HCT116 (cell line): ENCODE results near the gene CFAP99. TPM values are rescaled to one million over a fixed set of nuclear protein-coding genes. Genes with fewer than 3 reads are reported as not detected.
A peak's percentile ranks its signal among the peaks of the same experiment; 100 is the strongest.

Experiments
- ATAC-seq: fragments of 200-7000 bp; cut with Tn5 transposase; 2 replicates; pipeline ENCODE4 v1.9.1; 2020; ENCODE audit warnings: mild to moderate bottlenecking, moderate library complexity
- BruUV-seq: library from RNA; stranded (reverse); fragments of 400-500 nt; replicated peaks from 2 replicates; lab custom pipeline; 2021; lab: Mats Ljungman, UMichigan
- CTCF ChIA-PET: fragments of 300-600 bp; sonication (Branson Sonifier 250); formaldehyde crosslinking; loops from one replicate; lab custom pipeline; 2021; ENCODE audit warnings: antibody characterized with exemption; lab: Charles Lee
- POLR2A ChIA-PET: fragments of 300-600, 350-600 bp; sonication (Branson Sonifier 250); formaldehyde crosslinking; loops from one replicate; lab custom pipeline; 2021; ENCODE audit warnings: antibody characterized with exemption; lab: Charles Lee
- RAD21 ChIA-PET, 2 experiments: fragments of 300-600 bp; sonication (Branson Sonifier 250); formaldehyde crosslinking; loops; one replicate each; lab custom pipeline; 2023; ENCODE audit warnings: low total read pairs in 2 of 2; ENCODE audit not compliant: uncharacterized antibody in 2 of 2, unreplicated experiment in 2 of 2, low non-redundant PET in 1 of 2; lab: Charles Lee
- DNase-seq: peaks from one replicate; pipeline ENCODE4 v3.0.0-alpha.2; 2010; ENCODE audit warnings: low read depth, low spot score
- H2AFZ ChIP-seq: fragments of 200-600 bp; shearing (Covaris generic), sonication (generic); 2 replicates; pipeline ENCODE4 v1.6.1; 2017; ENCODE audit warnings: low read depth, mixed run types, mixed read lengths, antibody characterized with exemption, low read length; ENCODE audit not compliant: poor library complexity, severe bottlenecking
- H3K27ac ChIP-seq: 2 replicates; pipeline ENCODE4 v1.5.1; 2012; ENCODE audit warnings: low read depth, low read length
- H3K27me3 ChIP-seq: fragments of 200-600 bp; sonication (generic); 2 replicates; pipeline ENCODE4 v1.6.1; 2016; ENCODE audit warnings: mixed run types, low read length, mixed read lengths; ENCODE audit not compliant: insufficient read depth
- H3K36me3 ChIP-seq, 2 experiments: fragments of 200-500 bp in 1 of 2; fragments of 200-600 bp in 1 of 2; sonication (Bioruptor generic) in 1 of 2; sonication (generic) in 1 of 2; 2 replicates each; pipeline versions ENCODE4 v1.5.1 to v1.6.1; 2014 to 2016; ENCODE audit warnings: low read length in 2 of 2, inconsistent platforms in 1 of 2, mixed read lengths in 1 of 2, mixed run types in 1 of 2; ENCODE audit not compliant: insufficient read depth in 2 of 2, control insufficient read depth in 1 of 2
- H3K4me1 ChIP-seq, 2 experiments: fragments of 200-600 bp in 1 of 2; sonication (generic) in 1 of 2; 2 replicates each; pipeline versions ENCODE4 v1.5.1 to v1.6.1; 2012 to 2017; ENCODE audit warnings: low read length in 2 of 2, inconsistent platforms in 1 of 2, mild to moderate bottlenecking in 1 of 2, mixed read lengths in 1 of 2, mixed run types in 1 of 2, moderate library complexity in 1 of 2; ENCODE audit not compliant: insufficient read depth in 2 of 2, control insufficient read depth in 1 of 2
- H3K4me2 ChIP-seq: fragments of 200-600 bp; sonication (generic); 2 replicates; pipeline ENCODE4 v1.6.1; 2017; ENCODE audit warnings: mixed run types, low read length, mixed read lengths
- H3K4me3 ChIP-seq, 2 experiments: fragments of 200-600 bp in 1 of 2; sonication (generic) in 1 of 2; replicated peaks in 1 of 2; 2 replicates each; pipeline ENCODE4 v1.5.1; 2011 to 2016; ENCODE audit warnings: low read length in 2 of 2, control low read depth in 1 of 2, low read depth in 1 of 2, mild to moderate bottlenecking in 1 of 2, mixed read lengths in 1 of 2, mixed run types in 1 of 2
- H3K79me2 ChIP-seq: fragments of 200-600 bp; sonication (generic); 2 replicates; pipeline ENCODE4 v1.6.1; 2017; ENCODE audit warnings: mild to moderate bottlenecking, mixed run types, low read length, moderate library complexity, mixed read lengths; ENCODE audit not compliant: insufficient read depth
- H3K9ac ChIP-seq: fragments of 200-600 bp; sonication (generic); 2 replicates; pipeline ENCODE4 v1.6.1; 2016; ENCODE audit warnings: low read length, mixed read lengths
- H3K9me2 ChIP-seq: fragments of 200-600 bp; sonication (generic), shearing (Covaris generic); 2 replicates; pipeline ENCODE4 v1.6.1; 2017; ENCODE audit warnings: mixed run types, mild to moderate bottlenecking, moderate library complexity; ENCODE audit not compliant: insufficient read depth
- H3K9me3 ChIP-seq, 2 experiments: fragments of 200-500 bp in 1 of 2; fragments of 200-600 bp in 1 of 2; sonication (Bioruptor generic) in 1 of 2; sonication (generic) in 1 of 2; 2 replicates each; pipeline ENCODE4 v1.6.1; 2014 to 2017; ENCODE audit warnings: low read length in 2 of 2, mixed read lengths in 2 of 2, inconsistent platforms in 1 of 2, low read depth in 1 of 2, mild to moderate bottlenecking in 1 of 2, mixed run types in 1 of 2, moderate library complexity in 1 of 2; ENCODE audit not compliant: control insufficient read depth in 1 of 2, insufficient read depth in 1 of 2
- H4K20me1 ChIP-seq: fragments of 200-600 bp; sonication (generic), shearing (Covaris generic); 2 replicates; pipeline ENCODE4 v1.6.1; 2017; ENCODE audit warnings: mixed run types, mild to moderate bottlenecking, moderate library complexity; ENCODE audit not compliant: insufficient read depth
- CBX3 ChIP-seq: IDR thresholded peaks from 2 replicates; pipeline ENCODE4 v1.6.1; 2012; ENCODE audit warnings: low read depth
- EGR1 ChIP-seq: IDR thresholded peaks from 2 replicates; pipeline ENCODE4 v1.6.1; 2012; ENCODE audit warnings: low read depth
- ELF1 ChIP-seq: IDR thresholded peaks from 2 replicates; pipeline ENCODE4 v1.6.1; 2012; ENCODE audit warnings: low read depth, borderline replicate concordance
- JUND ChIP-seq: IDR thresholded peaks from 2 replicates; pipeline ENCODE4 v1.6.1; 2012
- POLR2A ChIP-seq: IDR thresholded peaks from 2 replicates; pipeline ENCODE4 v1.7.0; 2011; ENCODE audit warnings: borderline replicate concordance; ENCODE audit not compliant: insufficient read depth, insufficient read length; ENCODE audit errors: extremely low read depth
- POLR2AphosphoS5 ChIP-seq: IDR thresholded peaks from 2 replicates; pipeline ENCODE4 v1.6.1; 2011; ENCODE audit warnings: mild to moderate bottlenecking, low read depth, low read length, moderate library complexity
- SIN3A ChIP-seq: IDR thresholded peaks from 2 replicates; pipeline ENCODE4 v1.6.1; 2012; ENCODE audit warnings: low read depth
- SP1 ChIP-seq: IDR thresholded peaks from 2 replicates; pipeline ENCODE4 v1.6.1; 2012; ENCODE audit warnings: low read depth
- SRF ChIP-seq: IDR thresholded peaks from 2 replicates; pipeline ENCODE4 v1.6.1; 2012; ENCODE audit warnings: low read depth
- TCF7L2 ChIP-seq: IDR thresholded peaks from 2 replicates; pipeline ENCODE4 v1.7.0; 2011; ENCODE audit warnings: borderline replicate concordance, inconsistent platforms; ENCODE audit not compliant: insufficient read depth, insufficient read length; ENCODE audit errors: extremely low read depth
- YY1 ChIP-seq: IDR thresholded peaks from 2 replicates; pipeline ENCODE4 v1.6.1; 2011; ENCODE audit warnings: low read length, low read depth, moderate library complexity, mild to moderate bottlenecking; ENCODE audit not compliant: insufficient replicate concordance; ENCODE audit errors: extremely low read depth
- ZBTB33 ChIP-seq: IDR thresholded peaks from 2 replicates; pipeline ENCODE4 v1.6.1; 2011; ENCODE audit warnings: mild to moderate bottlenecking, low read length, moderate library complexity; ENCODE audit not compliant: insufficient replicate concordance; ENCODE audit errors: extremely low read depth
- ZFX ChIP-seq: fragments of 450-650 bp; IDR thresholded peaks from 2 replicates; pipeline ENCODE4 v1.6.1; 2017
- ZNF274 ChIP-seq: fragments of 200-500 bp; sonication (Bioruptor generic); IDR thresholded peaks from 2 replicates; pipeline ENCODE4 v1.6.1; 2014; ENCODE audit warnings: mild to moderate bottlenecking, low read depth, low read length, inconsistent platforms
- intact Hi-C: fragments of 100-400 bp; cut with micrococcal nuclease; formaldehyde crosslinking; loops from 2 replicates; pipeline ENCODE4 v1.10.0; 2022
- total RNA-seq: library from RNA; stranded (reverse); gene quantifications from one replicate; pipeline ENCODE4 v1.2.1, GENCODE V29; 2021; ENCODE audit not compliant: unreplicated experiment
- TF ChIP-seq, protein P1 (sequence below): IDR thresholded peaks from 2 replicates; pipeline ENCODE4 v1.6.1; 2012

The CFAP99 gene
- total RNA-seq, 1 experiment from 2014 or later, result 0.42 TPM

DNA sequence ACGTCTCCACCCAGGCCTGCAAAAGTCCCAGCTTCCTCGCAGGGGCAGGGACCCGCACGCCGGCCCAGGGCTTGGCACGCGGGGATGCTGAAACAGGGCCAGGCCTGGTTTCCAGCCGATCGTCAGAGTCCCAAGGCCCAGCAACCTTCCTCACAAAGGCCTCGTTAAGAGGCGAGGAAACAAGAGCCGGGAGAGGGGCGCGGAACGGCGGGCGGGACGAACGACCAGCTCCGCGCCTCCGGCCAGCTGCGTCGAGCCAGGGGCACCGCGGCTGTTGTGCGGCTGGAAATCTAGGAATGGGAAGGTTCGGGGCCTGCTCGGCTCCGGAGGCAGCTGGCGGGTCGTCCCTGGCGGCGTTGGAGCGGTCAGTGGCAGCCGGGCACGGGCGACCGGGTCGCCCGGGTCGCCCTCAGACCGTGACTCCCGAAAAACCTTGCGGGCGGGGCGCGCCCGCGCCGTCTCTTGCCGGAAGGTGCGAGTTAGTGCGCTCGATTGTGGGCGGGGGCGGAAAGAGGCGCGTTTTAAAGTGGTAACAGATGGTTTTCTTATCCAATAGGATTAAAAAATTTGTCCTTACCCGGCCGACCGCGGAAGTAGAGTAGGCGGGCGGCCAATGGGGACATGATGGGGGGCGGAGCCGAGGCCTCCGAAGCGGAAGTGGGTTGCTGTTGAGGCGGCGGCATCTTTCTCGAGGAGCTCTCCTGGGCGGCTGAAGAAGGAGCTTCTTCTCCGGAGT lies 49.9 kb downstream of the CFAP99 start, which contains the start of gene RNF4:
Gene RNF4, plus strand, starts transcription at position 651 of the 736 bp plus-strand sequence. CDS start 21,388 bp downstream, outside the sequence.
- peak; percentile 89 for ATAC-seq

GRCh38 chr4:2469192-2469984 lies 50.6 kb downstream of the CFAP99 start:
- Histone ChIP-seq H3K4me3 (peak overlapping the region; percentile 80 to 94), H3K27ac (peak overlapping the region; percentile 92), H2AFZ (no peak overlapping the region), H3K9me2 (no peaks in the 10 kb centered on the region), H3K9ac (peak overlapping the region; percentile 99), H3K79me2 (peaks cover 68% of the 10 kb centered on the region), H3K4me1 (peaks cover 3 to 23% of the 10 kb centered on the region in 2 experiments; a peak in 3 of 4 replicates), H4K20me1 (peaks cover 9% of the 10 kb centered on the region; the same call in 1 of the 2 replicates), H3K9me3 (no peaks in the 10 kb centered on the region), H3K4me2 (peak overlapping the region; percentile 99)
- ATAC-seq, result peak; percentile 46
- no TSS peak for BruUV-seq
- ChIA-PET POLR2A (interaction anchor here (0.7 to 1.4 kb wide), 2 partner anchors 21 to 207 kb away, joined by 3 read pairs; partner anchors contain the start of gene MXD4), RAD21 (no interaction called here)
- intact Hi-C loops, result loop anchor here (5.0 kb wide), 1 partner anchor 68 kb away; the partner anchor contains the start of gene FAM193A
- no peak for DNase-seq
- no peak for TF ChIP-seq POLR2A
- TF ChIP-seq SP1, result no peak
- peak; percentile 92 for TF ChIP-seq ZFX
- TF ChIP-seq EGR1, result no peak
- no peak for TF ChIP-seq SRF
- TF ChIP-seq ZBTB33, result no peak
- peak; percentile 46 for TF ChIP-seq TCF7L2
- TF ChIP-seq CBX3, result no peak
- TF ChIP-seq, protein P1, sequence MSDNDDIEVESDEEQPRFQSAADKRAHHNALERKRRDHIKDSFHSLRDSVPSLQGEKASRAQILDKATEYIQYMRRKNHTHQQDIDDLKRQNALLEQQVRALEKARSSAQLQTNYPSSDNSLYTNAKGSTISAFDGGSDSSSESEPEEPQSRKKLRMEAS, result no peak
- no peak for TF ChIP-seq JUND
- TF ChIP-seq SIN3A, result no peak
- no peak for TF ChIP-seq ZNF274
- TF ChIP-seq ELF1, result no peak
- TF ChIP-seq POLR2AphosphoS5, result no peak
- TF ChIP-seq, all 23 proteins: peak for 2
- H3K36me3 ChIP-seq, result peaks cover 7 to 21% of the 10 kb centered on the region in 2 experiments; a peak in 3 of 4 replicates
- H3K27me3 ChIP-seq, result no peaks in the 10 kb centered on the region
- CTCF ChIA-PET, result interaction anchor here (1.7 to 2.0 kb wide), 2 partner anchors 28 to 249 kb away, joined by 5 to 9 read pairs; no protein-coding TSS in a partner anchor

More for the DNA sequence above, 49.9 kb downstream of the CFAP99 start, which contains the start of gene RNF4:
- Histone ChIP-seq H3K9ac (peak within 1 kb of the TSS; percentile 99), H3K27me3 (no peaks in the 10 kb centered on the region), H3K79me2 (peaks cover 60% of the 10 kb centered on the region), H3K36me3 (peaks cover 7 to 18% of the 10 kb centered on the region in 2 experiments; a peak in 3 of 4 replicates), H3K4me1 (peaks cover 3 to 23% of the 10 kb centered on the region in 2 experiments; a peak in 3 of 4 replicates), H3K9me2 (no peaks in the 10 kb centered on the region), H4K20me1 (peaks cover 9% of the 10 kb centered on the region; the same call in 1 of the 2 replicates), H3K27ac (peak within 1 kb of the TSS; percentile 92), H3K4me2 (peak within 1 kb of the TSS; percentile 99), H3K9me3 (no peaks in the 10 kb centered on the region), H2AFZ (no peak within 1 kb of the TSS), H3K4me3 (peak within 1 kb of the TSS; percentile 80 to 94)
- RAD21 ChIA-PET, result no interaction called here
- POLR2A ChIA-PET, result interaction anchor here (0.7 to 1.4 kb wide), 2 partner anchors 22 to 206 kb away, joined by 3 read pairs; partner anchors contain the start of gene MXD4
- peak; percentile 85 for TF ChIP-seq POLR2AphosphoS5
- peak; percentile 49 for TF ChIP-seq YY1
- no peak for TF ChIP-seq ZNF274
- peak; percentile 59 for TF ChIP-seq POLR2A
- peak; percentile 91 for DNase-seq
- CTCF ChIA-PET, result interaction anchor here (1.7 to 2.0 kb wide), 2 partner anchors 27 to 248 kb away, joined by 5 to 9 read pairs; no protein-coding TSS in a partner anchor
- intact Hi-C loops, result loop anchor here (5.0 kb wide), 1 partner anchor 69 kb away; the partner anchor contains the start of gene FAM193A
- BruUV-seq, result TSS peak; percentile 42
